ENCODE measurements around the gene VPS4A.

DNA sequence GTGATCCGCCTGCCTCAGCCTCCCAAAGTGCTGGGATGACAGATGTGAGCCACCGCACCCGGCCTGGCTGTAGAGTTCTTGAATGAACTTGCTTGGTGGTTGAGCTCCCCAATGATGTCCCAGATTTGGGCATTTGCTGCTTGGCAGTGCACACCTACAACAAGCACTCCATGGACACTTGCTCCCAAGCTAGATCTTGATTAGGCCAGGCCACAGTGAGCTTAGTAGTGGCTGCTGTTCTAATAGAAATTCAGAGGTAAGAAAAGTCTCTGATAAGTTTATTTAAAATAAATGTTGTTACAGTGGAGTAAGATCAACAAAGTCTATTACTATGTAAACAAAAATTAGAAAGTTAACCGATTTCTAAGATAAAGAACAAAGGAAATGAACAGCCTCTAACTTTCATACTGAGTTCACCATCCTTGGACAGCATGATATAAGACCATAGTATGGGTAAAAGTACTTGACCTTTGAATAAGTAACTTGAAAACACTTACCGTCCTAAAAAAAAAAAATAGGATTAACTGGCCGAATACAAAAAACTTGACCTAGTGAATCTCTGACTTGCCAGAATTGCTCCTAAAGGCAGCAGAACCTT lies 39.5 kb downstream of the VPS4A start:
- TF ChIP-seq, protein P1, sequence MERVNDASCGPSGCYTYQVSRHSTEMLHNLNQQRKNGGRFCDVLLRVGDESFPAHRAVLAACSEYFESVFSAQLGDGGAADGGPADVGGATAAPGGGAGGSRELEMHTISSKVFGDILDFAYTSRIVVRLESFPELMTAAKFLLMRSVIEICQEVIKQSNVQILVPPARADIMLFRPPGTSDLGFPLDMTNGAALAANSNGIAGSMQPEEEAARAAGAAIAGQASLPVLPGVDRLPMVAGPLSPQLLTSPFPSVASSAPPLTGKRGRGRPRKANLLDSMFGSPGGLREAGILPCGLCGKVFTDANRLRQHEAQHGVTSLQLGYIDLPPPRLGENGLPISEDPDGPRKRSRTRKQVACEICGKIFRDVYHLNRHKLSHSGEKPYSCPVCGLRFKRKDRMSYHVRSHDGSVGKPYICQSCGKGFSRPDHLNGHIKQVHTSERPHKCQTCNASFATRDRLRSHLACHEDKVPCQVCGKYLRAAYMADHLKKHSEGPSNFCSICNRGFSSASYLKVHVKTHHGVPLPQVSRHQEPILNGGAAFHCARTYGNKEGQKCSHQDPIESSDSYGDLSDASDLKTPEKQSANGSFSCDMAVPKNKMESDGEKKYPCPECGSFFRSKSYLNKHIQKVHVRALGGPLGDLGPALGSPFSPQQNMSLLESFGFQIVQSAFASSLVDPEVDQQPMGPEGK (CRISPR knock-in tag; IDR thresholded peaks at IDR 0.05; ENCODE audit: borderline replicate concordance) = no peak
- TF ChIP-seq SNAI2 (CRISPR knock-in tag; IDR thresholded peaks at IDR 0.05) = no peak
- no peak for TF ChIP-seq ESRRG (CRISPR knock-in tag; IDR thresholded peaks at IDR 0.05)
- no peak for TF ChIP-seq ZNF70 (CRISPR knock-in tag; IDR thresholded peaks at IDR 0.05)
- TF ChIP-seq ZNF8 (CRISPR knock-in tag; IDR thresholded peaks at IDR 0.05) = no peak
- no peak for TF ChIP-seq TSHZ2 (CRISPR knock-in tag; IDR thresholded peaks at IDR 0.05)
- TF ChIP-seq ARNTL (CRISPR knock-in tag; IDR thresholded peaks at IDR 0.05; ENCODE audit: borderline replicate concordance, low read depth) = no peak
- TF ChIP-seq CREB5 (CRISPR knock-in tag; IDR thresholded peaks at IDR 0.05; ENCODE audit: low read depth) = no peak
- TF ChIP-seq ZFP3 (CRISPR knock-in tag; IDR thresholded peaks at IDR 0.05) = no peak
- TF ChIP-seq CSDC2 (CRISPR knock-in tag; IDR thresholded peaks at IDR 0.05) = no peak
- TF ChIP-seq, protein P2, sequence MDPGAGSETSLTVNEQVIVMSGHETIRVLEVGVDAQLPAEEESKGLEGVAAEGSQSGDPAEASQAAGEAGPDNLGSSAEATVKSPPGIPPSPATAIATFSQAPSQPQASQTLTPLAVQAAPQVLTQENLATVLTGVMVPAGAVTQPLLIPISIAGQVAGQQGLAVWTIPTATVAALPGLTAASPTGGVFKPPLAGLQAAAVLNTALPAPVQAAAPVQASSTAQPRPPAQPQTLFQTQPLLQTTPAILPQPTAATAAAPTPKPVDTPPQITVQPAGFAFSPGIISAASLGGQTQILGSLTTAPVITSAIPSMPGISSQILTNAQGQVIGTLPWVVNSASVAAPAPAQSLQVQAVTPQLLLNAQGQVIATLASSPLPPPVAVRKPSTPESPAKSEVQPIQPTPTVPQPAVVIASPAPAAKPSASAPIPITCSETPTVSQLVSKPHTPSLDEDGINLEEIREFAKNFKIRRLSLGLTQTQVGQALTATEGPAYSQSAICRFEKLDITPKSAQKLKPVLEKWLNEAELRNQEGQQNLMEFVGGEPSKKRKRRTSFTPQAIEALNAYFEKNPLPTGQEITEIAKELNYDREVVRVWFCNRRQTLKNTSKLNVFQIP (CRISPR knock-in tag; IDR thresholded peaks at IDR 0.05; ENCODE audit: borderline replicate concordance, low read depth) = no peak
- no peak for TF ChIP-seq ISL1 (CRISPR knock-in tag; IDR thresholded peaks at IDR 0.05)
- TF ChIP-seq ZC3H10 (CRISPR knock-in tag; IDR thresholded peaks at IDR 0.05) = no peak
